Body of pancreas (tissue), 4 donors: ENCODE measurements around the gene RASA4.
"Not testable (repeated sequence)": the region's sequence is repeated elsewhere in the genome, so short reads cannot be mapped to it uniquely, and the experiment has no call there.

Experiments
- CTCF ChIP-seq, 7 experiments: fragments of 450-650 bp in 4 of 7; fragments of 200-600 bp in 3 of 7; sonication (generic) in 3 of 7; IDR thresholded peaks; one replicate each; pipeline ENCODE4 v1.5.1; 2016 to 2019; ENCODE audit warnings: antibody characterized with exemption in 7 of 7
- POLR2A ChIP-seq, 3 donors: fragments of 450-650 bp; IDR thresholded peaks; one replicate each; pipeline ENCODE4 v1.6.1; 2016; ENCODE audit warnings: antibody characterized with exemption in 3 of 3, mild to moderate bottlenecking in 2 of 3

- not testable (repeated sequence) for TF ChIP-seq CTCF, POLR2A (IDR thresholded peaks at IDR 0.05)
These were observed 22.8 kb downstream of the RASA4 start for GRCh38 chr7:102593637-102594334.
